Forelimb muscle (tissue), 1 donor: ENCODE measurements around the gene MRFAP1L1. TPM values are rescaled to one million over a fixed set of nuclear protein-coding genes. Genes with fewer than 3 reads are reported as not detected.
A peak's percentile ranks its signal among the peaks of the same experiment; 100 is the strongest.
"Not testable (repeated sequence)": the region's sequence is repeated elsewhere in the genome, so short reads cannot be mapped to it uniquely, and the experiment has no call there.

Experiments
- DNase-seq: peaks from one replicate; pipeline ENCODE4 v3.0.0-alpha.2; 2013; ENCODE audit warnings: low read depth
- polyA plus RNA-seq: library from polyadenylated mRNA; unstranded; fragments of 120-200 nt; gene quantifications from one replicate; pipeline ENCODE4 v1.2.1, GENCODE V29; 2013; ENCODE audit not compliant: insufficient read length

Gene MRFAP1L1
- polyA plus RNA-seq, 1 donor, result 50.2 TPM

DNA sequence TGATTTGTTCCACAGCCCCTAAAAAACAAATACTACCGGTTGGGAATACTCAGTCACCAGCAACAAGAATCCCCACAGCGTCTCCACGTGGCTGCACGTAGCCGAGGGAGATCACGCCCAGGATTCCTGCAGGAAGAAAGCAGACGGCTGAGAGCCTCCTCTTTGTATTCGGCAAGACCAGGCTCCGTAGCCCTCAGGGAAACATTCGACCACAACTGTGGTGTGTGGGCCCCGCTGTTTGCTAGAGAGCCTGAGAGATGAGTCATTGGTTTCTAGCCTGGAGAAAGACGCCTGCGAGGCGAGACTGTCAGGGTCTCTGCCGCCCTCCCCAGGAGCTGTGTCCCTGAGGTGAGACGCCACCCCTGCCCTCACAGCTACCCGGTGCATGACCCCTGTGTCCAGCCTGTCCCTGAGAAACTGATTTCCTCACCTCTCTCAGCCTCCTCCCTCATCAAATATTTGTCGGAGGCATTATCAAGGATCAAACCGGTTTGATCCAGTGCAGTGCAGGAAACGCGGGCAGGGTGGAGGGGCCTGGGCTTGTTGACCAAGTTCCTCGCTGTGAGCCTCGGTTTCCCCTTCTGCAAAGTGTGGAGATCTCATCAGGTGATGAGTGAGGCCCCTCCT, 20.7 kb downstream of the MRFAP1L1 start:
- no peak for DNase-seq

DNA sequence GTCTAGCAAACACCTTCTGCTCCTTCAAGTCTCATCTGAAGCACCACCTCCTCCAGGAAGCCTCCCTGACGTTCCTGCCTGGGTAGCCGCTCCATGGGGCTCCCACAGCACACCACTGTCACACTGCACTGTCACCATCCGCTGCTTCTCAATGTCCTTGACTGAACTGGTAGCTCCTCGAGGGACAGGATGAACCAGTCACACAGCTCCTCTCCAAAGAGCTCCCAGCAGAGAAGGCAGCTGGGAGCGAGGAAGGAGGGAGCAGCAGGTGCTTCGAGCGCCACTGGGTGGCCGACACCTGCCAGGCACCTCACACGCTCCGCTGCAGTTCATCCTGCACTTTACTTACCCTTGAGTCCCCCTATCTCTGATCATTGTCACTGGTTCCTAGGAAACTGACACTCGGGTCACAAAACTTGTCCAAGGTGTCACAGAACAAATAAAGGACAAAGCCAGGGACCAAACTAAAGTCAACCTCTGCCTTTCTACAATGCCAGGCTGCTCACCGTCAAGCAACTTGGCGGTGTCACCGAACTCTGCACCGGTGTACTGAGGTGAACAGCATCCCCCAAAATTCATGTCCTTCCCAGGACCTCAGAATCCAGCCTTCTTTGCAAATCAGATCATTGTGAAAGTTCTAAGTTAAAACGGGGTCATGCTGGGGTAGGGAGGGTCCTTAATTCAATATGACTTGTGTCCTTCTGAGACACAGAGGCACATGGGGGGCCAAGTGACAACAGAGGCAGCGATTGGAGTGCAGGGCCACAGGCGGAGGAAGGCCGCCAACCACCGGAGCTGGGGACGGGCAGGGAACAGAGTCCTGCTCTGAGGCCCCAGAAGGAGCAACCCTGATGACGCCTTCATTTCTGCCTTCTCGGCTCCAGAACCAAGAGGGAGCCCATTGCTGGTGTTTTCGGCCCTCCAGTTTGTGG, 21.5 kb downstream of the MRFAP1L1 start:
- DNase-seq, result no peak

DNA sequence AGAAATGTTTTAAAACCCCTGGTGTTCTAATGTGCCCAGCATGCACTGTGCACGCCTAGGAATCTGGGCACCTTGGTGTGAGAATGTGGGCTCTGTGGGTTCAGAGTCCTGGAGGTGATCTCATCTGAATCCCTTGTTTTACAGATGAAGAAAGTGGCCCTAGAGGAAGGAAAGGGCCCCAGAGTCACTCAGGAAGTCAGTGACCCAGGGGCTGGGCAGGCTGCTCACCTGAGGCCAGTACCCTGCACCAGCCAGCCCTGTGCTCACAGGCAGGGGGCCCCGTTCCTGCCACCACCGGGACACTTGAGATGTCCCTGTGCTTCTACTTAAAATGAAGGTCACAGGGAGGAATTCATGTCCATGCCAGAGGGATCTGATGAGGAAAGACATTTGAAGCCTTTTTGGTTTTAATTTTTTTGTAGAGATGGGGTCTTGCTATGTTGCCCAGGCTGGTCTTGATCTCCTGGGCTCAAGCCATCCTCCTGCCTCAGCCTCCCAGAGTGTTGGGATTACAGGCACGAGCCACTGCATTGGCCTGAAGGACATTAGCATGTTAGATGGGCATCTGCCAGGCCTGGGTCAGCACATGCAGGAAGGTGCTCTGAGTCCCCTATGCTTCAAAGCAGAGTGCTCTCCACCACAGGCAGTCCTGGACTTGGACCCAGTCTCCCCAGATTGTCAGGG, 23.4 kb downstream of the MRFAP1L1 start:
- no peak for DNase-seq

DNA sequence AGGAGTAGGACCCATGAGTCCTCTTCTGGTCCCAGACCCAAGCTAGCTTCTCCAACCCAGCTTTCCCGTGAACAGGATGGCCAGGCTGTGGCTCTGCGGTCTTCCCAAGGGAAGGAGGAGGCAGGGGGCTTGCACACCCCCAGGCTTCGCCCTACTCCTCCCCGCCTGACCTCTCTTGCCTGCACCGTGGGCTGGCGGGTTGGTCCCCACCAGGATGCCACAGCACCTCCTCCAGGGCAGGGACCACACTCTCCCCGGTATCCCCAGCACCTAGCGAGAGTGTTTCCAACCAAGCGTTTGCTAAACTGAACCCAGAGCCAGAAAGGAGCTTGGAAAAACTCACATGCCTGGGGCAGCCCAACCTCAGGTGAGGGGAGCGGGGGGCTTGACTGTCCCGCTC, 25.0 kb downstream of the MRFAP1L1 start:
- no peak for DNase-seq

DNA sequence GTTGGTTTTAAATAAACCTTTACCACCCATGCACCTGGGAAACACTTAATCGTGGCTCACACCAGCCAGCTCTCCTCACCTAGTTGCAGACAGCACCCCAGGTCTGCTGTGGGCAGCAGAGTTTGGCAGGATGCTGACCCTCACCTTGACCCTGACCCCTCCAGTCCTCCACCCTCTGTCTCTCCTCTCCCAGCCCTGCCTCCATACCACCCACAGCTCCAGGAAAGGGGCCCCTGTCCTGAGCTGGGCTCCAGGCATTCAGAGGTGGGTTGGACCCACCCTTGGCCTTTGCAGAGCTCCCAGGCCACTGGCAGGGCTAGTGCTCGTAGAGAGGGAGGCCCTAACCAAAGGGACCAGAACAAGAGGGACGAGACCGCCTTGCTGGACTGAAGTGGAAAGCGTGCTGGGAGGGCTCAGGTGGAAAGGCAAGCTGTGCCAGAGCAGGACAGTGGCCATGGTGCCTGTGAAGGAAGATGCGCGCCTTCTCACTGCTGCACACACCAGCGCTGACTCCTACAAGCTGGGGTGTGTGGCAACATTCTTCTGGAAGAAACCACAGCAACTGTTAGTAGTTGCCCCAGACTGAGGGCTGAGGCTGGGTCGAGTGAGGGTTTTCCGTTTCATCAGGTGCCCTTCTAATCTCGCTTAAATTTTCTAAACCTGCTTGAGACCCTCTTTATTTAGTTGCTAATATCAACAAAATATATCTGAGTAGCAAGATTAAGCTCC, 26.6 kb downstream of the MRFAP1L1 start:
- DNase-seq, result no peak

DNA sequence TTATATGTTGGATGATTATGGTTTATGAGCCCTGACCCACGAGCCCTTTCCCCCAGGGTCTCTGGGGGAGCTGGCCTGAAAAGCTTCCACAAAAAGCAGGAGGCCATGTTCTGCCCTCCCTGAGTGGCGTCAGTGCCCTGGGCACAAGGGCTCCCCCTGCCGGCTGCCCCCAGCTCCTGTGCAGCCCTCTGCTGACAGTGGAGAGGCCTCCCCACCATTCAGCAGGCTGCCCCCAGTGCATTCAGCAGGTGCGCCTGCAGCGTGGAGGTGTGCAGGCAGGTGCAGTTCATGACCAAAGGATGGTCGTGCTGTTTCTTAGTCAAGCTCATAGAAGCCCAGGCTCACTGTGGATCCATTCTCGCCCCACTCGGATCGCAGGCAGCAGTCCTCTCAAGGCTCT, 28.5 kb downstream of the MRFAP1L1 start:
- no peak for DNase-seq

DNA sequence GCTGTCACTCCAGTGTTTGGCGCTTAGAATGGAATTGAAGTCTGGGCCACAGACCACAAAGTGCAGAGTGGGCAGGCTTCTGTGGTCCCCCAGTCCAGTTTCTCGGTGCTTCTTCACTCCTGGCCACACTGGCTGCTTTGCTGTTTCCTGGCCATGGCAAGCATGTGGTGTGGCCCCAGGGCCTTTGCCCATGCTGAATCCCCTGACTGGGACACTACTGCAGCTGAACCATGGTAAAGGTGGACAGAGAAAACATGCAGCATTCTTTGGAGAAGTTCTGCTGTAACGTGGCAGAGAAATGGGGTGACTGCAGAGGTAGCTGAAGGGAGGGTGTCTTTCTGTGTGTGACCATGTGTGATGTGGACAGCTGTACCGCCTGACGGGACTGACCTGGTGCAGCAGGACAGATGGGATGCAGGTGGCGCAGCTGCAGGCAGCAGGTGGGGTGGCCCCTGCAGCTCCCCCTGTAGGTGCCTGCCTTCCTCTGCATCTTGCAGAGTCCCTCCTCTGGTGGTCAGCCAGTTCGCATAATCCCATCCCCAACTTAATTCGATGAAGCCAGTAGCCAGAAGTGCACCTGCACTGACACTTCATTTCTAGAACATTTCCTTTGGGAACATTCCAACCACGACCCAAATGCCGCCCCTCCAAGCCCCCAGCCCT, 29.2 kb downstream of the MRFAP1L1 start:
- no peak for DNase-seq

DNA sequence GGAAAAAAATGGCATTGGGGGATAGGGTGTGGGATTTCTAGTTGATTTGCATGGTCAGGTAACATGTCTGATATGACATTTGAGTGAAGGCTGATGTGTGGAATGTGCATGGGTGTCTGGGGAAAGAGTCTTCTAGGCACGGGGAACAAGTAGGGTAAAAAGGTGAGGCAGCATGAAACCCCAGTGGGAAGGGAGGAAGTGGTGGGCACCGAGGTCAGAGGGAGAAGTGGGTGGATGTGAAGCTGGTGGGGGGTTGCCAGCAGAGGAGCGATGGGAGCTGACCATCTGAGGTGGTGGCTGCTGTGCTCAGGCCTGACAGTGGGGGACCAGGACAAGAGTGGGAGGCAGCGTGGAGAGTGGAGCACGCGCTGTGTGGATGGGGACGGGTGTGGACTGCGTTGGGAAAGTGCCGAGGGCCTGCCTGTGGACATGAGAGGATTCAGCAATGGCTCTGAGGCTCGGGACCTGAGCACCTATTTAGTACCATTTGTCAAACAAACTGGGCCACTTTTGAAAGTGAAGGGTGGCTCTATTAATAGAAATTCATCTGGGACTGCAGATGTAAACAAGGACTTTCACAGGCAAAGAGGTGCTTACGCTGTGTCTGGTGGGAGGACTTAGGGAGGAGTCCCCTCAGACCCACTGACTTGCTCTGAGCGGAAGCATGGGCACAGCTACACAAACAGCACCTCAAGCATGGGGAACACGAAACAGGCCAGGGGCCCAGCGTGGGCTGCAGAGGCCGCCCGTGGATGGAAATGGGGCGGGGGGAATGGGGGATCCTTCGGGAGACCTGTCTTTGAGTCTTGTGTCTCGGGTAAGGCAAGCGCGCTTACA, 32.7 kb downstream of the MRFAP1L1 start:
- no peak for DNase-seq

DNA sequence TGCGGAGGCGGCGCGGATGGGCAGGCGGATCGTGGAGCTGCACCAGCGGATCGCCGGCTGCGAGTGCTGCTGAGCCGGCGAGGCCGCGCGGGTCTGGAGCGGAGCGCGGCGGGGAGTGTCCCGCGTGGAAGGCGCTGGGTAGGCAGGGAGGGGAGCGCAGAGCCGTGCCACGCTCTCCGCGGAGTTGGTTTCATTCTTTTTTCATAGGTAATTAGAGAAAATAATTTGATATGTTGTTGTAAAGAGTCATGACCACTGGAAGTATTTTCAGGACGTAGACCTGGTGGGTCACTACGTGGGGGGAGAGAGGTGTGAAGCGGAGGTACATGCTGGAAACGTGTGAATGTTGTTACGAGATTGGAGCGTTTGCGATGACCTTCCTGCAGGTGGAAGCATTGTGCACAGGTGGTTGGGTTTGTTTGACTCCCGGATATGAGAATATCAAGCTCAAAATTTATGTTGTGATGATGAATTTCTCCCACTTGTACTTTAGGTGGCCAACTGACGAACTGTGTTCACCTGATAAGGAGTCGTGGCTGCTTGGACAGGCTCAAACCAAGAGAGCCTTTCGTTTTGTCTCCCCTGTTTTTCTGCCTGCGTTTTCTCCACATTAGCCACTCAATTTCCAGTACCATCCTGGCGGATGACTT, 35.0 kb downstream of the MRFAP1L1 start:
- no peak for DNase-seq

DNA sequence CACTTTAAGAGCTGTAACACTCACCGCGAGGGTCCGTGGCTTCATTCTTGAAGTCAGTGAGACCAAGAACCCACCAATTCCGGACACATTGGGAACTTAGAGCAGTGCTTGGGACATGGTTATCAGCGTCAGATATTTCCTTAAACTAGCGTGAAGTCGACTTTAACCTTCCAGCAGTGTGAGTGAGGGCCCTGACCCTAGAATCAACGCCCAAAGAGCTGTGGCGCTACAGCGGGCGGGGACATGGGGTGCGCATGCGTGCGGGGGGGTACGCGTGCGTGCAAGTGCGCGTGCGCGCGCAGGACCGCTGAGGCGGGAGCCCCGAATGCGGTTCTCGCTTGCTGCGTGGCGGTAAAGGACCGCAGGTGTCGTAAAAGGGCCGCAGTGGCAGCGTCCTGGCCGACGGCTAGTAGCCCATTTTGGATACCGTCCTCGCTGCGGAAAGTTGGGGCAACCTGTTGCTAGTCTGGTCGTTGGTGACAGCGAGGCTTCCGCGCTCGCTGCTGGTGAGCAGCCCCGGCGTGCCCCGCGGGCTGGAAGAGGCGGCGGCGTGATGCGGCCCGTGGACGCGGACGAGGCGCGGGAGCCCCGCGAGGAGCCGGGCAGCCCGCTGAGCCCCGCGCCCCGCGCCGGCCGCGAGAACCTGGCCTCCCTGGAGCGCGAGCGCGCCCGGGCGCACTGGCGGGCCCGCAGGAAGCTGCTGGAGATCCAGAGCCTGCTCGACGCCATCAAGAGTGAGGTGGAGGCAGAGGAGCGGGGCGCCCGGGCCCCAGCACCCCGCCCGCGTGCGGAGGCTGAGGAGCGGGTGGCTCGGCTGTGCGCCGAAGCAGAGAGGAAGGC, 35.8 kb downstream of the MRFAP1L1 start:
- DNase-seq, result peak; percentile 88

DNA sequence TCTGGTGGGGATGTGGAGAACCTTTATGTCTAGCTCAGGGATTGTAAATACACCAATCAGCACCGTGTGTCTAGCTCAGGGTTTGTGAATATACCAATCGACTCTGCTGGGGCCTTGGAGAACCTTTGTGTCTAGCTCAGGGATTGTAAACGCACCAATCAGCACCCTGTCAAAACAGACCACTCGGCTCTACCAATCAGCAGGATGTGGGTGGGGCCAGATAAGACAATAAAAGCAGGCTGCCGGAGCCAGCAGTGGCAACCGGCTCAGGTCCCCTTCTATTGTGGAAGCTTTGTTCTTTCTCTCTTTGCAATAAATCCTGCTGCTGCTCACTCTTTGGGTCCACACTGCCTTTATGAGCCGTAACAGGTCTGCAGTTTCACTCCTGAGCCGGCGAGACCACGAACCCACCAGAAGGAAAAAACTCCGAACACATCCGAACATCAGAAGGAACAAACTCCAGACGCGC, 36.4 kb downstream of the MRFAP1L1 start:
- not testable (repeated sequence) for DNase-seq

DNA sequence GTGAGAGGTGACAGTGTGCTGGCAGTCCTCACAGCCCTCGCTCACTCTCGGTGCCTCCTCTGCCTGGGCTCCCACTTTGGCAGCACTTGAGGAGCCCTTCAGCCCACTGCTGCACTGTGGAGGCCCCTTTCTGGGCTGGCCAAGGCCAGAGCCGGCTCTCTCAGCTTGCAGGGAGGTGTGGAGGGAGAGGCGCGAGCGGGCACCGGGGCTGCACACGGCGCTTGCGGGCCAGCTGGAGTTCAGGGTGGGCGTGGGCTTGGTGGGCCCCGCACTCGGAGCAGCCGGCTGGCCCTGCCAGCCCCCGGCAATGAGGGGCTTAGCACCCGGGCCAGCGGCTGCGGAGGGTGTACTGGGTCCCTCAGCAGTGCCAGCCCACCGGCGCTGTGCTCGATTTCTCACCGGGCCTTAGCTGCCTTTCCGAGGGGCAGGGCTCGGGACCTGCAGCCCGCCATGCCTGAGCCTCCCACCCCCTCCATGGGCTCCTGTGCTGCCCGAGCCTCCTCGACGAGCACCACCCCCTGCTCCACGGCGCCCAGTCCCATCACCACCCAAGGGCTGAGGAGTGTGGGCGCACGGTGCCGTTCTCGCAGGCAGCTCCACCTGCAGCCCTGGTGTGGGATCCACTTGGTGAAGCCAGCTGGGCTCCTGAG, 37.0 kb downstream of the MRFAP1L1 start:
- not testable (repeated sequence) for DNase-seq

DNA sequence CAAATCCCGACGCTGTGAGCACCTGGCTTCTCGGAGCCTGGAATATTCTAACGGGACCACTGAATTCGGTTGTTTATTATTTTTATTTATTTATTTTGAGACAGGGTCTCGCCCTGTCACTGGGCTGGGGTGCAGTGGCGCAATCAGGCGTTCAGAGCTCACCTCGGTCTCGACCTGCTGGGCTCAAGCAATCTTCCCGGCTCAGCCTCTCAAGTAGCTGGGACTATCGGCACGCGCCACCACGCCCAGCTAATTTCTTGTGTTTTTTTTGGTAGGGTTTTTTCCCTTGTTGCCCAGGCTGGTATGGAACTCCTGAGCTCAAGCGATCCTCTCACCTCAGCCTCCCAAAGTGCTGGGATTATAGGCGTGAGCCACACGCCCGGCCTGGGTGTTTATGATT, 37.5 kb downstream of the MRFAP1L1 start:
- no peak for DNase-seq

DNA sequence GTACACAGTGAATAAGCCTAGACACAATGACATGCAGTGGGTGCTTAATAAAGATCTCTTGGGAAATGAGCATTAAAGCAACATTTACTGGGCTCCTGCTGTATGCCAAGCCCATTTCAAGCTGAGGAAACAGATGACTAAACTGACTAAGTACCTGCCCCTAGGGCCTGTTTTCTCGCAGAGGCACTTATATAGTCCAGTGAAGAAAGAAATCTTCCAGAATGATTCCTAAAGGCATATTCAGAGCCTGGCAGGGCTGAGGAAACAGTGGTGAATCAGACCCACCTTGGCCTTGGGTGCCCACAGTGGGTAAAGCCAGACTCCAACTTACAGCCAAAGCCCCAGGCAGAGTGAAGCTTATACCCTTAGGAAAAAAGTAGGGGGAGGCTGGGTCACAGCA, 38.0 kb downstream of the MRFAP1L1 start:
- no peak for DNase-seq

DNA sequence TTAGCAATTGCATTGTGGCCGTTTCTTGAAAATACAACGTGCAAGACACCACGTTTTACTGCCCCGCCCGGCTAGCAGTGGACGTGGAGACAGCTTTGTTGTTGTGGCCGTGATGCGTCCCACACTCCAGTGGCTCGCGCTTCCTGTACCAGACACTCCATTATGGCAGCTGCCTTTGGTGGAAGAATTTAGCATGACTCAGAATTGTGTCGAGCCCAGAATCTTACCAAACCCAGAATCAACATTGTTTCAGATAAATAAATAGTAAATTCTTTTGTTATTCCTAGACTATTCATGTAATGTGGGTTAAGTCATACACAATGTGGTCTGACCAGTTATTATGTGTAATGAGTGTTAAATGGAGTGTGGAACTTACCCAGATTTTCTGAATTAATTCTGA, 41.3 kb downstream of the MRFAP1L1 start:
- no peak for DNase-seq

DNA sequence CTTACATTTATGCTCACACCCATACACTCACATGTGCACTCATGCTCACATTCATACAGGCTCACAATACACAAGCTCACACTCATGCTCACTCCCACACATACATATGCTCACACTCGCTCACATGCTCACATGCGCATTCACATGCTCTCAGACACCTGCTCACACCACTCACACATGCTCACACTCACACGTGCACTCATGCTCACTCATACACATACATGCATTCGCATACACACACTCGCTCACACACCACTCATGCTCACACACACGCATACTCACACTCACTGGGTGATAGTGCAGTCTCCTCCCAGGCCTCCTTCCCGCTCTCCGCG, 44.4 kb downstream of the MRFAP1L1 start:
- no peak for DNase-seq

DNA sequence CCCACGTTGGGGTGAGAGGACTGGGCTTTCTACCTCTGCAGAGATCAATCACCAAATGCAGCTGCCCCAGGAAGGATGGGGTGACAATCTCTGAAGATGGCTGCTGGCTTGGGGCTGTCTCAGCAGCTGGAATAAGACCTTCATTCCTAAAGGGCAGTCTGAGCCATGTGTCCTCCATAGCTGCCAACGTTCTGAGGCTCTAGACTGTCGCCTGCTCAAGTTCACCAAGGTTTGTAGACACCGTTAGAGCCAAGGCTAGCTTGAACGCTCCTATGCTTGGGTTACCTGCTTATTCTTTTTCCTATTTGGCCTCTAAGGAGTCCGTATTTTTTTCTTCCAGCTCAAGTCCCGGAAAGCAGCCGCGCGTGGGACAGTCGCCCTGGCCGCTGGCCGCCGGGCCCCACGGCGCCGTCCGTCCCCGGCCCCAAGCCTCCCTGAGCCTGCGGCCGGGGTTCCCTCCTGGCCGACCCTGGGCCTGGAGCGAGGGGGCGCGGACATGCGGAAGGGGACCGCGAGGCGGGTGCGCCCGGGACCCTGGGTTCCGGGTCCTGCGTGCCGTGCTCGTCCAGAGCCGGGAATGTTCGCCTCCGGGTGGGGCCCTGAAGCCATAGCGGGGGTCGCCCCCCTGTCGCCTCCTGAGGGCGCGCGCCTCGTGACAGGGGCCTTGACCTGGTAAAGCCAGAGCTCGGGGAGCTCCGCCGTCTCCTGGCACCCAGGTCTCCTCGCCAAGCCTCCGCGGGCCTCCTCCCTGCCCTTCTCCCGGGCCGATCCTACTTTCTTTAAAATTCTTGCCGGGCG, 45.9 kb downstream of the MRFAP1L1 start:
- DNase-seq, result no peak

DNA sequence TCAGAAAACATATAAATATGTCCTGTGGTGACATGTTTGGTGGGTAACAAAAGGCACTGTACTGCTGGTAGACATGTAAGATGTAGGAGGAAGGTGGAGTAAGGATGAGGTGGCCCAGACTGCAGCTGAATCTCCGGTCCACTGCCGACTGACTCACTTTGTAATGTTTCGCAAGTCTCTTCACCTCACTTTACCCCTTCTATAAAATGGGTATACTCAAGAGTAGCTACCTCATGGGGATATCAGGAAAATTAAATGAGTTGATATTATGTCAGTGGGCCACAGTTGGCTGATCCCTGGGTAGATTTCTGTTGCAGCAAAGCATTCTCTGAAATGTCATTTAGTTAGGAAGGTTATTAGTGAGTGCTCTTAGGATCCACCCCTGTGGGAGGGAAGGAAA, 47.1 kb downstream of the MRFAP1L1 start:
- no peak for DNase-seq
